SJSA1 (cell line): ENCODE data around the gene TBC1D32. TPM values are rescaled to one million over a fixed set of nuclear protein-coding genes. Genes with fewer than 3 reads are reported as not detected.
"Not testable (repeated sequence)": the region's sequence is repeated elsewhere in the genome, so short reads cannot be mapped to it uniquely, and the experiment has no call there.

Source experiments
- DNase-seq, 2 experiments: peaks; one replicate each; pipeline ENCODE4 v3.0.0-alpha.2; 2015 to 2020; ENCODE audit warnings: low spot score in 2 of 2, low read depth in 1 of 2
- H3K27ac ChIP-seq: fragments of 250-450 bp; sonication (Bioruptor Pico); 2 replicates; pipeline ENCODE4 v1.5.1; 2020; ENCODE audit warnings: mild to moderate bottlenecking, moderate library complexity
- H3K27me3 ChIP-seq: fragments of 250-450 bp; sonication (Bioruptor Pico); replicated peaks from 2 replicates; pipeline ENCODE4 v1.5.1; 2020; ENCODE audit warnings: mild to moderate bottlenecking, moderate library complexity
- H3K36me3 ChIP-seq: fragments of 250-450 bp; sonication (Bioruptor Pico); 2 replicates; pipeline ENCODE4 v1.5.1; 2020; ENCODE audit warnings: mild to moderate bottlenecking
- H3K4me1 ChIP-seq: fragments of 250-450 bp; sonication (Bioruptor Pico); replicated peaks from 2 replicates; pipeline ENCODE4 v1.6.1; 2021; ENCODE audit warnings: mild to moderate bottlenecking
- H3K4me3 ChIP-seq: fragments of 250-450 bp; sonication (Bioruptor Pico); 2 replicates; pipeline ENCODE4 v1.5.1; 2020; ENCODE audit warnings: mild to moderate bottlenecking
- H3K9me3 ChIP-seq: fragments of 250-450 bp; sonication (Bioruptor Pico); replicated peaks from 2 replicates; pipeline ENCODE4 v1.5.1; 2020; ENCODE audit warnings: mild to moderate bottlenecking
- total RNA-seq: library from RNA; depleted of rRNA; stranded (reverse); fragments of >200 nt; shearing (Covaris generic); gene quantifications from 2 replicates; pipeline ENCODE4 v1.2.3, GENCODE V29; 2014

Gene TBC1D32
- total RNA-seq, 1 experiment from 2014 or later: 4.8 TPM

GRCh38 chr6:121105461-121105860 is 228.8 kb downstream of the TBC1D32 start:
- no peaks in the 10 kb centered on the region for H3K4me1 ChIP-seq
- H3K27ac ChIP-seq: no peak overlapping the region
- no peaks in the 10 kb centered on the region for H3K27me3 ChIP-seq
- no peak for DNase-seq
- no peak overlapping the region for H3K4me3 ChIP-seq
- no peaks in the 10 kb centered on the region for H3K9me3 ChIP-seq
- H3K36me3 ChIP-seq: no peaks in the 10 kb centered on the region

GRCh38 chr6:121093928-121094327 is 240.4 kb downstream of the TBC1D32 start:
- Histone ChIP-seq H3K27me3 (no peaks in the 10 kb centered on the region), H3K4me1 (no peaks in the 10 kb centered on the region), H3K9me3 (no peaks in the 10 kb centered on the region), H3K4me3 (no peak overlapping the region), H3K36me3 (no peaks in the 10 kb centered on the region), H3K27ac (no peak overlapping the region)
- DNase-seq: no peak

GRCh38 chr6:121090492-121090891 is 243.8 kb downstream of the TBC1D32 start:
- Histone ChIP-seq H3K27me3 (no peaks in the 10 kb centered on the region), H3K27ac (no peak overlapping the region), H3K9me3 (no peaks in the 10 kb centered on the region), H3K4me3 (no peak overlapping the region), H3K4me1 (no peaks in the 10 kb centered on the region), H3K36me3 (no peaks in the 10 kb centered on the region)
- DNase-seq: no peak

GRCh38 chr6:121086876-121087275 is 247.4 kb downstream of the TBC1D32 start:
- no peak overlapping the region for H3K4me3 ChIP-seq
- H3K27ac ChIP-seq: no peak overlapping the region
- no peaks in the 10 kb centered on the region for H3K27me3 ChIP-seq
- DNase-seq: no peak
- H3K9me3 ChIP-seq: no peaks in the 10 kb centered on the region
- H3K36me3 ChIP-seq: no peaks in the 10 kb centered on the region
- H3K4me1 ChIP-seq: no peaks in the 10 kb centered on the region

- DNase-seq: no peak
- Histone ChIP-seq H3K9me3 (no peaks in the 10 kb centered on the region), H3K4me1 (no peaks in the 10 kb centered on the region), H3K4me3 (no peak overlapping the region), H3K36me3 (no peaks in the 10 kb centered on the region), H3K27me3 (no peaks in the 10 kb centered on the region), H3K27ac (no peak overlapping the region)
Observed at GRCh38 chr6:121076119-121076518, 258.2 kb downstream of the TBC1D32 start.

- not testable (repeated sequence) for H3K27ac ChIP-seq, H3K9me3 ChIP-seq, H3K4me1 ChIP-seq, DNase-seq, H3K36me3 ChIP-seq, H3K4me3 ChIP-seq, H3K27me3 ChIP-seq
Observed at GRCh38 chr6:121068749-121069148, 265.5 kb downstream of the TBC1D32 start.

- 0 out of 2 replicates have a peak, but pooled peaks cover 3% of the 10 kb centered on the region for H3K9me3 ChIP-seq
- DNase-seq: no peak
- H3K4me1 ChIP-seq: no peaks in the 10 kb centered on the region
- H3K27ac ChIP-seq: no peak overlapping the region
- H3K36me3 ChIP-seq: no peaks in the 10 kb centered on the region
- H3K27me3 ChIP-seq: no peaks in the 10 kb centered on the region
- no peak overlapping the region for H3K4me3 ChIP-seq
Observed at GRCh38 chr6:121067381-121067780, 266.9 kb downstream of the TBC1D32 start.

- Histone ChIP-seq H3K27ac (no peak overlapping the region), H3K4me1 (no peaks in the 10 kb centered on the region), H3K36me3 (no peaks in the 10 kb centered on the region), H3K27me3 (no peaks in the 10 kb centered on the region), H3K4me3 (no peak overlapping the region), H3K9me3 (0 out of 2 replicates have a peak, but pooled peaks cover 3% of the 10 kb centered on the region)
- DNase-seq: no peak
Observed at GRCh38 chr6:121064345-121064744, 269.9 kb downstream of the TBC1D32 start.

- DNase-seq: peak in 1 of 2 experiments; percentile 42
- Histone ChIP-seq H3K9me3 (no peaks in the 10 kb centered on the region), H3K36me3 (no peaks in the 10 kb centered on the region), H3K4me3 (no peak overlapping the region), H3K4me1 (no peaks in the 10 kb centered on the region), H3K27me3 (no peaks in the 10 kb centered on the region), H3K27ac (no peak overlapping the region)
Observed at GRCh38 chr6:121055572-121056163, 278.6 kb downstream of the TBC1D32 start.

GRCh38 chr6:121048593-121048992 is 285.7 kb downstream of the TBC1D32 start:
- not testable (repeated sequence) for H3K27me3 ChIP-seq, H3K9me3 ChIP-seq, H3K4me3 ChIP-seq, DNase-seq, H3K4me1 ChIP-seq, H3K27ac ChIP-seq, H3K36me3 ChIP-seq

GRCh38 chr6:121044905-121045304 is 289.4 kb downstream of the TBC1D32 start:
- H3K36me3 ChIP-seq, H3K9me3 ChIP-seq, H3K4me3 ChIP-seq, H3K27me3 ChIP-seq, DNase-seq, H3K4me1 ChIP-seq, H3K27ac ChIP-seq: not testable (repeated sequence)

- not testable (repeated sequence) for H3K9me3 ChIP-seq, DNase-seq, H3K36me3 ChIP-seq, H3K27me3 ChIP-seq, H3K27ac ChIP-seq, H3K4me1 ChIP-seq, H3K4me3 ChIP-seq
Observed at GRCh38 chr6:121043706-121044105, 290.6 kb downstream of the TBC1D32 start.

GRCh38 chr6:121043211-121043610 is 291.1 kb downstream of the TBC1D32 start:
- not testable (repeated sequence) for H3K4me1 ChIP-seq, H3K9me3 ChIP-seq, H3K4me3 ChIP-seq, H3K36me3 ChIP-seq, H3K27ac ChIP-seq, H3K27me3 ChIP-seq, DNase-seq

GRCh38 chr6:121042766-121043165 is 291.5 kb downstream of the TBC1D32 start:
- Histone ChIP-seq H3K4me3 (no peak overlapping the region), H3K27me3 (no peaks in the 10 kb centered on the region), H3K27ac (no peak overlapping the region), H3K36me3 (no peaks in the 10 kb centered on the region), H3K9me3 (no peaks in the 10 kb centered on the region), H3K4me1 (no peaks in the 10 kb centered on the region)
- DNase-seq: no peak

GRCh38 chr6:121040831-121041230 is 293.4 kb downstream of the TBC1D32 start:
- no peaks in the 10 kb centered on the region for H3K4me1 ChIP-seq
- H3K36me3 ChIP-seq: no peaks in the 10 kb centered on the region

More at GRCh38 chr6:121040831-121041230, 293.4 kb downstream of the TBC1D32 start:
- DNase-seq: no peak
- no peak overlapping the region for H3K4me3 ChIP-seq
- no peak overlapping the region for H3K27ac ChIP-seq
- H3K27me3 ChIP-seq: no peaks in the 10 kb centered on the region
- no peaks in the 10 kb centered on the region for H3K9me3 ChIP-seq
